ENCODE measurements around the gene EFCAB8.

The EFCAB8 gene

GRCh38 chr20:32891926-32892660, 33.4 kb downstream of the EFCAB8 start:
- H3K4me3 ChIP-seq (ENCODE audit: low read length) = no peak overlapping the region
- H3K9ac ChIP-seq (ENCODE audit: low read length) = no peak overlapping the region
- H3K9me2 ChIP-seq (replicated peaks; ENCODE audit: insufficient read depth, low read length) = no peaks in the 10 kb centered on the region
- no peaks in the 10 kb centered on the region for H3K4me1 ChIP-seq (ENCODE audit: low read length)
- no peak for DNase-seq
- no peak overlapping the region for H3K4me2 ChIP-seq (ENCODE audit: low read depth, low read length)
- H3K27me3 ChIP-seq (replicated peaks; ENCODE audit: insufficient read depth, low read length) = 0 out of 2 replicates have a peak, but pooled peaks cover 5% of the 10 kb centered on the region
- TF ChIP-seq EZH2 (optimal IDR thresholded peaks at IDR 0.05; ENCODE audit: low read depth, low read length) = no peak
- TF ChIP-seq EZH2phosphoT487 (IDR thresholded peaks at IDR 0.05; ENCODE audit: low read length) = no peak
- no peak for TF ChIP-seq CTCF (IDR thresholded peaks at IDR 0.05; ENCODE audit: low read length)
- H3K79me2 ChIP-seq (ENCODE audit: low read length) = no peaks in the 10 kb centered on the region
- H4K20me1 ChIP-seq (ENCODE audit: insufficient read depth, low read length) = no peaks in the 10 kb centered on the region
- H3K9me3 ChIP-seq (replicated peaks; ENCODE audit: insufficient read depth, low read length) = no peaks in the 10 kb centered on the region
- no peak overlapping the region for H2AFZ ChIP-seq (ENCODE audit: low read length)
- H3K36me3 ChIP-seq (replicated peaks; ENCODE audit: insufficient read depth, low read length) = no peaks in the 10 kb centered on the region
- H3K27ac ChIP-seq (ENCODE audit: low read length) = no peak overlapping the region
- H3F3A ChIP-seq (ENCODE audit: insufficient read depth, low read length) = no peaks in the 10 kb centered on the region

GRCh38 chr20:32893263-32894025, 34.7 kb downstream of the EFCAB8 start:
- DNase-seq = no peak
- Histone ChIP-seq H3K4me2 (ENCODE audit: low read depth, low read length) (no peak overlapping the region), H3K9me2 (replicated peaks; ENCODE audit: insufficient read depth, low read length) (no peaks in the 10 kb centered on the region), H3K36me3 (replicated peaks; ENCODE audit: insufficient read depth, low read length) (no peaks in the 10 kb centered on the region), H3K9ac (ENCODE audit: low read length) (no peak overlapping the region), H3K27me3 (replicated peaks; ENCODE audit: insufficient read depth, low read length) (peaks cover 15% of the 10 kb centered on the region; the same call in 1 of the 2 replicates), H3K4me1 (ENCODE audit: low read length) (no peaks in the 10 kb centered on the region), H4K20me1 (ENCODE audit: insufficient read depth, low read length) (no peaks in the 10 kb centered on the region), H2AFZ (ENCODE audit: low read length) (no peak overlapping the region), H3K4me3 (ENCODE audit: low read length) (no peak overlapping the region), H3K9me3 (replicated peaks; ENCODE audit: insufficient read depth, low read length) (no peaks in the 10 kb centered on the region), H3K27ac (ENCODE audit: low read length) (no peak overlapping the region), H3F3A (ENCODE audit: insufficient read depth, low read length) (no peaks in the 10 kb centered on the region), H3K79me2 (ENCODE audit: low read length) (no peaks in the 10 kb centered on the region)
- TF ChIP-seq CTCF (IDR thresholded peaks at IDR 0.05; ENCODE audit: low read length) = no peak
- no peak for TF ChIP-seq EZH2phosphoT487 (IDR thresholded peaks at IDR 0.05; ENCODE audit: low read length)
- TF ChIP-seq EZH2 (optimal IDR thresholded peaks at IDR 0.05; ENCODE audit: low read depth, low read length) = no peak

GRCh38 chr20:32894026-32894483, 35.3 kb downstream of the EFCAB8 start:
- H3K9ac ChIP-seq (ENCODE audit: low read length) = no peak overlapping the region
- H3K27ac ChIP-seq (ENCODE audit: low read length) = no peak overlapping the region
- H4K20me1 ChIP-seq (ENCODE audit: insufficient read depth, low read length) = no peaks in the 10 kb centered on the region
- H3K4me3 ChIP-seq (ENCODE audit: low read length) = no peak overlapping the region
- DNase-seq = no peak
- no peaks in the 10 kb centered on the region for H3K4me1 ChIP-seq (ENCODE audit: low read length)
- no peaks in the 10 kb centered on the region for H3K79me2 ChIP-seq (ENCODE audit: low read length)
- TF ChIP-seq EZH2 (optimal IDR thresholded peaks at IDR 0.05; ENCODE audit: low read depth, low read length) = no peak
- peak; percentile 45 for TF ChIP-seq CTCF (IDR thresholded peaks at IDR 0.05; ENCODE audit: low read length)
- no peaks in the 10 kb centered on the region for H3F3A ChIP-seq (ENCODE audit: insufficient read depth, low read length)
- no peaks in the 10 kb centered on the region for H3K9me2 ChIP-seq (replicated peaks; ENCODE audit: insufficient read depth, low read length)
- no peaks in the 10 kb centered on the region for H3K9me3 ChIP-seq (replicated peaks; ENCODE audit: insufficient read depth, low read length)
- H2AFZ ChIP-seq (ENCODE audit: low read length) = no peak overlapping the region
- no peak overlapping the region for H3K4me2 ChIP-seq (ENCODE audit: low read depth, low read length)
- peaks cover 17% of the 10 kb centered on the region; the same call in 1 of the 2 replicates for H3K27me3 ChIP-seq (replicated peaks; ENCODE audit: insufficient read depth, low read length)
- no peaks in the 10 kb centered on the region for H3K36me3 ChIP-seq (replicated peaks; ENCODE audit: insufficient read depth, low read length)
